ENCODE data around the gene TSFM. TPM values are rescaled to one million over a fixed set of nuclear protein-coding genes. Genes with fewer than 3 reads are reported as not detected.

The TSFM gene
- total and polyA plus RNA-seq, 2 of the 4 experiments (the other 2 are of a cell fraction), result 11.5 to 14.0 TPM

DNA sequence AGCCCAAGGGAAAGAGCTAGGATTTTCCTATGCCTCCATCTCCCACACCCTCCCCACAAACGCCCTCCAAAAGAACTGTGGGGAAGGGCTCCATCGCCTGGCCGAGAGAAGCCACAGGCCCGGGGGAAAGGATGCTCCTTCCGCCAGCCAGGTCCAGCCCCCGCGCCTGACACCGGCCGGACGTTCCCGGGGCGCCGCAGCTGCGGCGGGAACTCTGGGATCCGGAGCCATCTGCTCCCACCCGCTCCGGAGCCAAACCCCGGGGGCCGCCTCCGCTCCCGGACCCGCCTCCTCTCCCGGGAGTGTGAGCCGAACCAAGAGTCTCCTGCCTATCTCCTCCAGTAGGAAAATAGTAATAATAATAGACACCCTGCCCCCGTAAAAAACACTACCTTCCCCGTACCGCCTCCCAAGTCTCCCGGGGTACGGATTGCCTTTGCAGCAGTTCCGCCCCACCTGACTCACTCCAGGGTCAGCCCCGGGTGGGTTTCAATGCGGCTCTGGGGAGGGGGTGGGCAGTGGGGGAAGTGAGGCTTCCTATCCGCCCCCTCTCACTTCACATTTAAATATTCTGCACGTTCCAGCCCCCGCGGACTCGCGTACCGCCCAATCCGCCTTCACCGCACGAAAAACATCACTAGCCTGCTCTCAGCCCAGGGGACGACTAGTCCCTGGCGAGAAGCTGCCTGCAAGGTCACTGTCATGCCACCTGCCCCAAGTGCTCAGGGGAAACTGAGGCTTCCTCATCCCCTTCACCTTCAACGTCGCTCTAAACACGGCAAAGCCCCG, 46.4 kb upstream of the TSFM start:
- H3K4me1 ChIP-seq (ENCODE audit: control insufficient read depth, insufficient read depth, low read length), result 0 out of 2 replicates have a peak, but pooled peaks cover 3% of the 10 kb centered on the region
- no peak overlapping the region for H4K8ac ChIP-seq (ENCODE audit: low read depth in 2 of 2, low read length in 2 of 2)
- H4K91ac ChIP-seq (ENCODE audit: insufficient read depth, low read depth, low read length), result no peak overlapping the region
- peak overlapping the region; percentile 87 for H2AFZ ChIP-seq (replicated peaks; ENCODE audit: low read length, poor library complexity)
- intact Hi-C loops (cut with micrococcal nuclease) (loop anchor here (5.0 kb wide), 1 partner anchor 154 kb away; no protein-coding TSS in a partner anchor), dilution Hi-C loops (cut with HindIII; ENCODE audit: low sequenced_read_pairs, unreplicated experiment) (no loop called here), in situ Hi-C loops (cut with MboI; ENCODE audit: low sequenced_read_pairs) (loop anchor here (10.0 kb wide), 1 partner anchor 151 kb away; no protein-coding TSS in a partner anchor)
- ATAC-seq (ENCODE audit: low read depth), result peak; percentile 57
- no peaks in the 10 kb centered on the region for H3K79me1 ChIP-seq (ENCODE audit: low read depth in 1 of 2, low read length in 2 of 2)
- H2AK9ac ChIP-seq (replicated peaks; ENCODE audit: low read depth, low read length, poor library complexity), result peak overlapping the region; percentile 67
- H2BK5ac ChIP-seq (ENCODE audit: low read depth, low read length, poor library complexity, severe bottlenecking), result no peak overlapping the region
- H2AK5ac ChIP-seq (ENCODE audit: low read depth, low read length), result no peak overlapping the region
- CTCF ChIA-PET, result interaction anchor here (0.5 to 1.9 kb wide), 6 partner anchors 9 to 217 kb away, joined by 3 to 6 read pairs (median 3); partner anchors contain the start of gene TSPAN31
- no peaks in the 10 kb centered on the region for H3K9me1 ChIP-seq (ENCODE audit: insufficient read depth, low read length)
- H3K36me3 ChIP-seq (ENCODE audit: control insufficient read depth, insufficient read depth, low read length), result no peaks in the 10 kb centered on the region
- peak; percentile 37 for DNase-seq
- H3K56ac ChIP-seq (ENCODE audit: extremely low read depth, insufficient read depth, low read length), result no peak overlapping the region
- H3K27ac ChIP-seq (ENCODE audit: insufficient read depth, low read length), result no peak overlapping the region
- H3K23ac ChIP-seq (ENCODE audit: low read depth, low read length), result peak overlapping the region; percentile 89
- BruUV-seq (replicated peaks), result no TSS peak
- H3K4me3 ChIP-seq (ENCODE audit: insufficient read depth, low read depth, low read length), result no peak overlapping the region
- peaks cover 2% of the 10 kb centered on the region; the same call in 1 of the 2 replicates for H3K9me3 ChIP-seq (ENCODE audit: control insufficient read depth, insufficient read depth, low read length)
- no peak overlapping the region for H3K9ac ChIP-seq (ENCODE audit: low read depth, low read length)
- no peak overlapping the region for H3K14ac ChIP-seq (replicated peaks; ENCODE audit: low read depth, low read length)
- no peak overlapping the region for H3K4ac ChIP-seq (ENCODE audit: low read depth, low read length)
- POLR2A ChIA-PET (ENCODE audit: unreplicated experiment), result interaction anchor here (1.2 kb wide), 1 partner anchor 10 kb away, joined by 3 read pairs; no protein-coding TSS in a partner anchor
- peaks cover 92% of the 10 kb centered on the region for H3K27me3 ChIP-seq (ENCODE audit: control insufficient read depth, insufficient read depth, low read length)
- H4K20me1 ChIP-seq (ENCODE audit: insufficient read depth, low read length), result 0 out of 2 replicates have a peak, but pooled peaks cover 10% of the 10 kb centered on the region
- peak overlapping the region; percentile 41 for H3K4me2 ChIP-seq (ENCODE audit: low read depth, low read length)
- WGBS, 2 experiments (ENCODE audit: extremely low coverage in 2 of 2, insufficient read length in 1 of 2), result 0% methylated on average over 16 of the region's 49 CpGs; no CpG with 5 or more reads in 1 of the 2 experiments
- no peak overlapping the region for H3K18ac ChIP-seq (ENCODE audit: low read depth, low read length)
- no peak overlapping the region for H2BK15ac ChIP-seq (ENCODE audit: low read depth, low read length)
- H2BK120ac ChIP-seq (ENCODE audit: low read depth, low read length), result no peak overlapping the region
- TF ChIP-seq RAD21 (IDR thresholded peaks at IDR 0.05; ENCODE audit: low read length) (peak; percentile 54), CTCF (conservative IDR thresholded peaks at IDR 0.05; ENCODE audit: low read depth, low read length) (peak; percentile 50), MAZ (IDR thresholded peaks at IDR 0.05; ENCODE audit: borderline replicate concordance, low read depth, low read length) (peak; percentile 41; the same call in 1 of the 2 replicates), CHD1 (IDR thresholded peaks at IDR 0.05; ENCODE audit: low read depth, low read length) (no peak)
- H4K5ac ChIP-seq (ENCODE audit: low read depth, low read length), result no peak overlapping the region
- H2BK20ac ChIP-seq (ENCODE audit: low read depth, low read length), result no peak overlapping the region
